ENCODE data around the gene FLNB. TPM values are rescaled to one million over a fixed set of nuclear protein-coding genes. Genes with fewer than 3 reads are reported as not detected.

FLNB gene
- total RNA-seq, 2 experiments from 2014 or later, result 33.3 to 37.9 TPM

- Mint-ChIP-seq H3K4me3 (no peak overlapping the region), H3K9me3 (no peaks in the 10 kb centered on the region), H3K36me3 (ENCODE audit: low read depth) (no peaks in the 10 kb centered on the region), H3K4me1 (peaks cover 22% of the 10 kb centered on the region), H3K27me3 (no peaks in the 10 kb centered on the region), H3K27ac (no peak overlapping the region)
- POLR2A ChIA-PET, result no interaction called here
- CTCF ChIA-PET, result interaction anchor here (1.3 kb wide), 1 partner anchor 164 kb away, joined by 5 read pairs; no protein-coding TSS in a partner anchor
- DNase-seq, result no peak
Measured at GRCh38 chr3:58003093-58003492, 5.1 kb upstream of the FLNB start.

- H3K36me3 Mint-ChIP-seq (ENCODE audit: low read depth), result no peaks in the 10 kb centered on the region
- CTCF ChIA-PET, result interaction anchor here (0.7 to 1.5 kb wide), 7 partner anchors 21 to 301 kb away, joined by 3 to 5 read pairs (median 3); partner anchors contain the start of genes HTD2 and RPP14
- no peaks in the 10 kb centered on the region for H3K9me3 Mint-ChIP-seq
- POLR2A ChIA-PET, result no interaction called here
- H3K4me1 Mint-ChIP-seq, result peaks cover 19% of the 10 kb centered on the region
- no peak overlapping the region for H3K4me3 Mint-ChIP-seq
- H3K27ac Mint-ChIP-seq, result no peak overlapping the region
- no peak for DNase-seq
- no peaks in the 10 kb centered on the region for H3K27me3 Mint-ChIP-seq
Measured at GRCh38 chr3:58004973-58005372, 3.2 kb upstream of the FLNB start.

DNA sequence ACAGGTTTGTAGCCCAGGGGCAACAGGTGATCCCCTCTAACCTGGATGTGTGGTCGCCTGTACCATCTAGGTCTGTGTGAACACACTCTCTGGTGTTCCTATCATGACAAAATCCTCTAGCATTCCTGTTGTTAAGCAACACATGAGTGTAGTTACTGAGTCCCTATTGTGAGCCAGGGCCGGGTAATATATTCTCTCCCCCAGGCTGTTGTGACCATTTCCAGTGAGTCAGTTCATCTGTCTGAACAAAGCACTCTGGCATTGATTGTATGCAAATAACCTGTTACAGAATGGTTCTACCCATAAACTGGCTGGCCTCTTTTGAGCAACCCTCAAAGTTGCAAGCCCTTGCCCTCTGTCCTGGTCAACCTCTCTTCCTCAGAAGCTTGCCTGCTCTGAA lies 2.6 kb upstream of the FLNB start:
- CTCF ChIA-PET, result interaction anchor here (1.5 kb wide), 1 partner anchor 172 kb away, joined by 4 read pairs; no protein-coding TSS in a partner anchor
- Mint-ChIP-seq H3K9me3 (no peaks in the 10 kb centered on the region), H3K4me1 (peaks cover 23% of the 10 kb centered on the region), H3K4me3 (no peak overlapping the region), H3K36me3 (ENCODE audit: low read depth) (no peaks in the 10 kb centered on the region), H3K27ac (no peak overlapping the region), H3K27me3 (no peaks in the 10 kb centered on the region)
- DNase-seq, result no peak
- POLR2A ChIA-PET, result no interaction called here

DNA sequence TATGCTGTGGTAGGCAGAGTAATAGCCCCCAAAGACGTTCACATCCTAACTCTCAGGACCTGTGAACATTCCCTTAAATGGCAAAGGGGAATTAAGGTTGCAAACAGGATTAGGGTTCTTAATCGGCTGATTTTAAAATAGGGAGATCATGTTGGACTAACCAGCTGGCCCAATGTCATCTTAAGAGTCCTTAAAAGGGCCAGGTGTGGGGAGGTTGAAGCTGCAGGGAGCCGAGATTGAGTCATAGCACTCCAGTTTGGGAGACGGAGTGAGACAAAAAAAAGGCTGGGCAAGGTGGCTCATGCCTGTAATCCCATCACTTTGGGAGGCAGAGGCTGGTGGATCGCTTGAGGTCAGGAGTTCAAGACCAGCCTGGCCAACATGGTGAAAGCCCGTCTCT lies 1.6 kb upstream of the FLNB start:
- ChIA-PET POLR2A (interaction anchor here (3.8 kb wide), 1 partner anchor 8 kb away, joined by 17 read pairs; no protein-coding TSS in a partner anchor), CTCF (interaction anchor here (1.3 to 2.6 kb wide), 6 partner anchors 16 to 177 kb away, joined by 4 to 19 read pairs (median 6); no protein-coding TSS in a partner anchor)
- no peaks in the 10 kb centered on the region for H3K27me3 Mint-ChIP-seq
- no peaks in the 10 kb centered on the region for H3K9me3 Mint-ChIP-seq
- H3K27ac Mint-ChIP-seq, result no peak overlapping the region
- peaks cover 27% of the 10 kb centered on the region for H3K4me1 Mint-ChIP-seq
- H3K36me3 Mint-ChIP-seq (ENCODE audit: low read depth), result peaks cover 3% of the 10 kb centered on the region
- no peak overlapping the region for H3K4me3 Mint-ChIP-seq
- DNase-seq, result no peak

GRCh38 chr3:58009026-58009748 lies 965 bp downstream of the FLNB start:
- H3K9me3 Mint-ChIP-seq, result no peaks in the 10 kb centered on the region
- H3K36me3 Mint-ChIP-seq (ENCODE audit: low read depth), result peaks cover 8% of the 10 kb centered on the region
- CTCF ChIA-PET, result interaction anchor here (0.6 to 3.5 kb wide), 21 partner anchors 8 to 297 kb away, joined by 3 to 30 read pairs (median 7); partner anchors contain the start of genes HTD2 and RPP14
- POLR2A ChIA-PET, result interaction anchor here (0.8 to 3.8 kb wide), 14 partner anchors 10 to 297 kb away, joined by 3 to 17 read pairs (median 4); partner anchors contain the start of genes HTD2 and RPP14
- H3K4me3 Mint-ChIP-seq, result peak overlapping the region; percentile 86
- no peaks in the 10 kb centered on the region for H3K27me3 Mint-ChIP-seq
- DNase-seq, result peak; percentile 53
- peak overlapping the region; percentile 1 for H3K27ac Mint-ChIP-seq
- peaks cover 46% of the 10 kb centered on the region for H3K4me1 Mint-ChIP-seq

DNA sequence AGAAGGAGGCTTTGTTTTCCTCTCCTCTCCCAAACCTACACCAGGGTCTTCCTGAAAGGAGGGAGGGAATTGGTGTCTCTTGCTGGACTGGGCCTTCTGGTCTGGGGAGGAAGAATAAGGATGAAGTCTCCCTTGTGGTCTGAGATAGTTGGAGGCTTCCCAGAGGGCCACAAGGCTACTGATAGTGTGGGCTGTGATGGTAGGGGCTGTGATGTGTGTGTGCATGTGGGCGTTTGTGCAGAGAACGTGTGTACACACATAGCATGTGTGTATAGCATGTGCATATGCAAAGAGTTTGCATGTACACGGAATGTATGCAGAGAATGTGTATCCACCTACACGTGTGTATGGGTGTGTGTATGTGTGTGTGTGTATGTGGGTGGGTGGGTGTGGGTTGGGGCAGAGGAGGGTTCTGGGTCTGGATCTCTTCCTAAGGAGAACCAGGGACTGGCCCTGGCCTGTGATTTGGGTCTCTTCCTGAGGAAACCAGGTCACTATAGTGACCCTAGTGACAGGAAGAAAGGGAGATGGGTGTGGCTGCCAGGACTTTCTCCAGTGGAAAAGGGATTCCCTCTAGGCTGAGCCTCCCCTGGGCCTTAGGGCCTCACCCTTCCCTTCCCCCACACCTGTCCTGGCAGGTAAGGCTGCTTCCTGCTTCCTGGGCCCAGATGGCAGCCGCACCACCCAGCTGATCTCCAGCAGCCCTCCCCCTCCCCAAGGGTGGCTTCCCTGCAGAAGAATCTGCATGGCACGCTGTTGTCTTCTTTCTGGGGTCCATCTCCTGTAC lies 1.7 kb downstream of the FLNB start:
- ChIA-PET POLR2A (interaction anchor here (1.0 to 3.8 kb wide), 6 partner anchors 10 to 26 kb away, joined by 3 to 17 read pairs (median 10); no protein-coding TSS in a partner anchor), CTCF (interaction anchor here (0.6 to 3.5 kb wide), 8 partner anchors 12 to 207 kb away, joined by 3 to 30 read pairs (median 13); no protein-coding TSS in a partner anchor)
- no peaks in the 10 kb centered on the region for H3K27me3 Mint-ChIP-seq
- no peaks in the 10 kb centered on the region for H3K9me3 Mint-ChIP-seq
- peaks cover 46% of the 10 kb centered on the region for H3K4me1 Mint-ChIP-seq
- H3K27ac Mint-ChIP-seq, result peak overlapping the region; percentile 16
- H3K36me3 Mint-ChIP-seq (ENCODE audit: low read depth), result peaks cover 8% of the 10 kb centered on the region
- H3K4me3 Mint-ChIP-seq, result peak overlapping the region; percentile 86
- DNase-seq, result no peak

DNA sequence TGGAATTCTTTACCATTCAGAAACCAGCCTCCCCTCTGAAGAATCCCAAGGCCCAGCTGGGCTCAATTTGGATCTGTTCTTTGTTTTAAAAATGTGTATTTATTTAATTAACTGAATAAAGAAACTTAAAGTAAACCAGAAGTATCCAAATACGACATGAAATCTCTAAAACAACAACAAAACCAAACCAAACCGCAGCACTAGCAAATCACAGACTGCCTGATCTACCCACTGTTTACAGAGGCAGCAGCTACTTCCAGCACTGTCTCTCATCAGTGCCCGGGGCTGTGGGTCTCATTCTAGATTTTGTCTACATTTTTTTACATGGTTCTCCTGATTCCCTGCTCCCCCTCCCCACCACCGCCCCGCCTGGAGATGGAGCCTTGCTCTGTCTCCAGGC lies 2.3 kb downstream of the FLNB start:
- Mint-ChIP-seq H3K4me3 (no peak overlapping the region), H3K27me3 (no peaks in the 10 kb centered on the region), H3K9me3 (no peaks in the 10 kb centered on the region), H3K4me1 (peaks cover 50% of the 10 kb centered on the region), H3K27ac (peak overlapping the region; percentile 16), H3K36me3 (ENCODE audit: low read depth) (peaks cover 8% of the 10 kb centered on the region)
- POLR2A ChIA-PET, result interaction anchor here (1.0 to 1.5 kb wide), 2 partner anchors 9 to 12 kb away, joined by 5 to 8 read pairs; no protein-coding TSS in a partner anchor
- no peak for DNase-seq
- CTCF ChIA-PET, result interaction anchor here (1.0 to 3.5 kb wide), 2 partner anchors 9 to 13 kb away, joined by 3 to 25 read pairs; no protein-coding TSS in a partner anchor

DNA sequence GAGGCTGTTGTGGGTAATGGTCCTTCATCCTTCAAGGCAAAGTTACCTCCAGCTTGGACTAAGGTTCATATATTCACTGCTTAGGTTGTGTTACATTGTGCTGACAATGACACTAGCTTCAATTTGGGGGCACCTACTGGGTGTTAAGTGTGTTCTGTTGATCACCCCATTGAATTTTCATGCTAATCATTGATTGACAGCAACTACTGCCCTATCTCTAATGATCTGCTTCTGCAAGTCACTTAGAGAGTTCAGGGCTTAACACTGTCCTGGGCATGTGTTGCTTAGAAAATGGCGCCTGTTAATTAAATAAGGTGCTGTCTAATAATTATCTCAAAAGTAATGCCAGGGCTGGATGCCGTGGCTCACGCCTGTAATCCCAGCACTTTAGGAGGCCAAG lies 3.4 kb downstream of the FLNB start:
- H3K4me3 Mint-ChIP-seq, result no peak overlapping the region
- ChIA-PET CTCF (interaction anchor here (0.7 to 3.5 kb wide), 4 partner anchors 8 to 166 kb away, joined by 3 to 25 read pairs (median 6); no protein-coding TSS in a partner anchor), POLR2A (interaction anchor here (1.5 to 3.1 kb wide), 2 partner anchors 11 kb away, joined by 8 to 14 read pairs; no protein-coding TSS in a partner anchor)
- H3K9me3 Mint-ChIP-seq, result no peaks in the 10 kb centered on the region
- H3K4me1 Mint-ChIP-seq, result peaks cover 50% of the 10 kb centered on the region
- H3K36me3 Mint-ChIP-seq (ENCODE audit: low read depth), result peaks cover 8% of the 10 kb centered on the region
- no peak overlapping the region for H3K27ac Mint-ChIP-seq
- DNase-seq, result no peak
- no peaks in the 10 kb centered on the region for H3K27me3 Mint-ChIP-seq

- Mint-ChIP-seq H3K27me3 (no peaks in the 10 kb centered on the region), H3K27ac (no peak overlapping the region), H3K9me3 (no peaks in the 10 kb centered on the region), H3K4me1 (peaks cover 50% of the 10 kb centered on the region), H3K36me3 (ENCODE audit: low read depth) (peaks cover 8% of the 10 kb centered on the region), H3K4me3 (no peak overlapping the region)
- POLR2A ChIA-PET, result interaction anchor here (1.1 to 3.1 kb wide), 2 partner anchors 10 to 23 kb away, joined by 4 to 14 read pairs; no protein-coding TSS in a partner anchor
- CTCF ChIA-PET, result interaction anchor here (2.1 to 2.2 kb wide), 2 partner anchors 10 to 166 kb away, joined by 9 to 12 read pairs; no protein-coding TSS in a partner anchor
- no peak for DNase-seq
Measured at GRCh38 chr3:58012302-58012701, 4.1 kb downstream of the FLNB start.

DNA sequence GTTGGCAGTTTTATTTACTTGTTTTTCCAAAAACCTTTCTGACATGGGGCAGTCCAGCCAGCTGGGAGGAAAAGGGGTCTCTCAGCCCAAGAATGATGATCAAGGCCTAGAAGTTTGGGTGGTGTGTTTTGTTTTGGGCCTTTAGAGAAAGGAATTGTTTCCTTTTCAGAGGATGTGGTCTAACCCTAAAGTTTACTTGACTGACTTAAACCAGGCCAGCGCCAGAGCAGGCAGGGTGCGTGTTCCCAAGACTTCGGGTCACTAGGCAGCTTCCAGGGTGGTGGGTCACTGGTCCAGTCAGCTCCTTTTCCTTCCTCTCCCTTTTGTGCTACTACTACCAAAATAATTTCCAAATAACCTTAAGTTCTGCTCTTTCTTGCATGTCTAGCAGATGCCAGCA lies 4.9 kb downstream of the FLNB start:
- H3K9me3 Mint-ChIP-seq, result no peaks in the 10 kb centered on the region
- CTCF ChIA-PET, result interaction anchor here (1.2 to 2.2 kb wide), 4 partner anchors 9 to 165 kb away, joined by 3 to 12 read pairs (median 6); no protein-coding TSS in a partner anchor
- no peak overlapping the region for H3K4me3 Mint-ChIP-seq
- no peaks in the 10 kb centered on the region for H3K27me3 Mint-ChIP-seq
- peak; percentile 28 for DNase-seq
- peaks cover 51% of the 10 kb centered on the region for H3K4me1 Mint-ChIP-seq
- peak overlapping the region; percentile 25 for H3K27ac Mint-ChIP-seq
- H3K36me3 Mint-ChIP-seq (ENCODE audit: low read depth), result peaks cover 8% of the 10 kb centered on the region
- POLR2A ChIA-PET, result interaction anchor here (1.1 to 3.1 kb wide), 2 partner anchors 9 to 23 kb away, joined by 4 to 14 read pairs; no protein-coding TSS in a partner anchor

DNA sequence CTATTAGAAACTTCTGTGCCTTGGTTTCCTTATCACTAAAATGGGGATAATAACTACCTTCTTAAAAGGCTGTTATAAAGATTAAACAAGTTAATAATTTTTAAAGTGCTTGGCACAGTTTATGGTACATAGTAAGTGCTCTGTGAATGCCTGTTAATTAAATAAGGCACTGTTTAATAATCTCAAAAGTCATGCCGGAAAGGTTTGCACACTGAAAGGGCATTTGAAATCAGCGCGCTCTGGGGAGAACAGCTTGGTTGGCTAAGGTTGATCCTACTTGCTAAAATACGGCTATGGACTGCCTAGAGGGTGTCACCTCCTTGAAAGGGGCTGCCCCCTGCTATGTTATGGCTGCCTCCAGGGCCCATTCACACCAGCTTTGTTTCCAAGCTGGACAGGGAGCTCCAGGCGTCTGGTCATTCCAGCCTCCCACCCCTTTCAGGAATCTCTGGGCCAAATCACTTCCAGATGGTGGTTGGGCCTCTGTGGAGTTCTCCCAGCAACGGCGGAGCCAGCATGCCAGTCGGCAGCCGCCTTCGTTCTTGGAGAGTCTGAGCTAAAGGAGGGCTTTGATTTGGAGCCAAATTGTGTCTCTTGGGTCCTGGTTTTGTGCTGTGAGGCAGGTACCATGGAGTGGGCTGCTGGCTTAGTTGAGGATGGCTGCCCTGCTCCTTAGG lies 5.9 kb downstream of the FLNB start:
- DNase-seq, result no peak
- H3K27me3 Mint-ChIP-seq, result no peaks in the 10 kb centered on the region
- H3K36me3 Mint-ChIP-seq (ENCODE audit: low read depth), result peaks cover 8% of the 10 kb centered on the region
- H3K4me3 Mint-ChIP-seq, result no peak overlapping the region
- ChIA-PET POLR2A (interaction anchor here (0.8 to 3.1 kb wide), 2 partner anchors 8 to 164 kb away, joined by 4 to 14 read pairs; no protein-coding TSS in a partner anchor), CTCF (interaction anchor here (1.2 to 2.1 kb wide), 3 partner anchors 8 to 153 kb away, joined by 3 to 12 read pairs (median 3); no protein-coding TSS in a partner anchor)
- peaks cover 53% of the 10 kb centered on the region for H3K4me1 Mint-ChIP-seq
- H3K27ac Mint-ChIP-seq, result no peak overlapping the region
- H3K9me3 Mint-ChIP-seq, result no peaks in the 10 kb centered on the region

- ChIA-PET POLR2A (no interaction called here), CTCF (interaction anchor here (0.5 kb wide), 1 partner anchor 9 kb away, joined by 3 read pairs; no protein-coding TSS in a partner anchor)
- peaks cover 53% of the 10 kb centered on the region for H3K4me1 Mint-ChIP-seq
Measured at GRCh38 chr3:58015520-58015915, 7.3 kb downstream of the FLNB start.

More at GRCh38 chr3:58015520-58015915, 7.3 kb downstream of the FLNB start:
- peaks cover 8% of the 10 kb centered on the region for H3K36me3 Mint-ChIP-seq (ENCODE audit: low read depth)
- H3K27me3 Mint-ChIP-seq, result no peaks in the 10 kb centered on the region
- no peak for DNase-seq
- no peak overlapping the region for H3K4me3 Mint-ChIP-seq
- no peaks in the 10 kb centered on the region for H3K9me3 Mint-ChIP-seq
- H3K27ac Mint-ChIP-seq, result peak overlapping the region; percentile 8
